Thyroid gland (tissue), 4 donors: ENCODE measurements around the gene ICE2. TPM values are rescaled to one million over a fixed set of nuclear protein-coding genes. Genes with fewer than 3 reads are reported as not detected.

Source experiments
- DNase-seq, 2 donors: peaks; one replicate each; pipeline ENCODE4 v3.0.0-alpha.2; 2019
- H3K27ac ChIP-seq, 3 donors: fragments of 200-600 bp; sonication (generic); 1 replicate in 2 of 3; 2 replicates in 1 of 3; pipeline ENCODE4 v1.5.1; 2016 to 2019; ENCODE audit warnings: mild to moderate bottlenecking in 1 of 3, moderate library complexity in 1 of 3
- H3K27me3 ChIP-seq: fragments of 200-600 bp; sonication (generic); one replicate; pipeline ENCODE4 v1.5.1; 2019
- H3K36me3 ChIP-seq, 2 donors: fragments of 200-600 bp; sonication (generic); one replicate each; pipeline ENCODE4 v1.5.1; 2016 to 2019
- H3K4me1 ChIP-seq, 2 donors: fragments of 200-600 bp; sonication (generic); one replicate each; pipeline ENCODE4 v1.5.1; 2017 to 2019
- H3K4me3 ChIP-seq, 3 donors: fragments of 200-600 bp; sonication (generic); replicated peaks in 1 of 3; 1 replicate in 2 of 3; 2 replicates in 1 of 3; pipeline ENCODE4 v1.5.1; 2016; ENCODE audit warnings: mild to moderate bottlenecking in 1 of 3
- H3K9me3 ChIP-seq: fragments of 200-600 bp; sonication (generic); one replicate; pipeline ENCODE4 v1.5.1; 2017
- CTCF ChIP-seq, 6 experiments: fragments of 200-600 bp in 3 of 6; fragments of 450-650 bp in 3 of 6; sonication (generic) in 3 of 6; IDR thresholded peaks; one replicate each; pipeline ENCODE4 v1.5.1; 2016 to 2019; ENCODE audit warnings: antibody characterized with exemption in 6 of 6, mild to moderate bottlenecking in 2 of 6, inconsistent platforms in 1 of 6, moderate library complexity in 1 of 6
- POLR2A ChIP-seq, 2 donors: fragments of 450-650 bp; IDR thresholded peaks; one replicate each; pipeline ENCODE4 v1.6.1; 2017; ENCODE audit warnings: antibody characterized with exemption in 2 of 2, mild to moderate bottlenecking in 2 of 2, moderate library complexity in 1 of 2
- WGBS, 2 donors: methylation state at CpG; one replicate each; pipeline ENCODE4 v1.1.5; 2017; 5-methylcytosine and 5-hydroxymethylcytosine counted together
- intact Hi-C: fragments of 100-400 bp; cut with DNase I; formaldehyde crosslinking; loops from one replicate; pipeline ENCODE4 v1.15.1; 2023
- total RNA-seq, 4 donors: library from RNA; depleted of rRNA; stranded (reverse); fragments of >200 nt; gene quantifications; one replicate each; pipeline ENCODE4 v1.2.3, GENCODE V29; 2016

Gene ICE2
- 10 to 100 TPM; 52.6 to 84.5 (median 59.5) TPM for total RNA-seq

DNA sequence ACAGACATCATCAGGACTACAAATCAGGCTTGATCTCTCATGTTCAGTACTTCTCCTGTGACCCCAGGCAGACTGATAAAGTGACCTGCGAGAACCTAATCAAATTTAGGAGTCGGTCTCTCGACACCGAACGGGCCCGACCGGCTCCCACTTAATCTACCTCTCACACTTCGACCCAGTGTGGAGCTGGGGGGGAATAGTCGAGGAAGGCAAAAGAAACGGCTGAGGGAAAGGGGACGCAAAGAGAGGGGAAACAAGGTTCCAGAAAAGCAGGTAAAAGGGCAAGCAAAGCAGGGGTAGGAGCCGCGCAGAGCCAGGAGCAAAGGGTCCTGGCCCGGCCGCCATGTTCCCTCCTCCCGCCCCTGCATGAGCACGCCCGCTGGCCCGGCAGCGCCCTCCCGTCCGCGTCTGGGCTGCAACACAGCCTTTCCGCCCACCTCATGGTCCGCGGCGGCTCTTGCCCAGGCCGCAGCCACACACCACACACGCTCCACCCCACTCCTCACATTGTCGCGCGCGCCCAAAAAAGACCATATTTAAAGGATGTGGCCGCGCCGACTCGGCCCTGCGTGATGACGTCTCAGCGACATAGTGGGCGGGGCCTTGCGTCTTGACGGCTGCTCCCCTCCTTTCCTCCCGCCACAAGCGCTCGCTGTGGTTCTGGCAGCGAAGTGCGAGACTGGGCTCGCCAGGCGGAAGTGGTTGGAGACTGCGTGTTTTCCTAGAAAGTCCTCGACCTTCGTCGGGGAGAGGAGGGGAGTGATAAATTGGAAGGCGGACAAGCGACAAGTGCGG, at the start of gene ICE2:
Gene ICE2 (minus strand): TSS at position 577 of the 795 bp plus-strand sequence. CDS start 1,165 bp downstream, outside the sequence.
- peak; percentile 97 to 98 for DNase-seq
- Histone ChIP-seq H3K27ac (peak within 1 kb of the TSS; percentile 83 to 98 (median 91)), H3K9me3 (no peaks in the 10 kb centered on the region), H3K4me1 (peaks cover 39 to 41% of the 10 kb centered on the region in 2 donors), H3K36me3 (no peaks in the 10 kb centered on the region), H3K27me3 (no peaks in the 10 kb centered on the region), H3K4me3 (peak within 1 kb of the TSS; percentile 52 to 55 (median 53))
- WGBS, 2 donors, result 0 to 1% methylated on average over 38 to 42 of the region's 57 CpGs
- TF ChIP-seq CTCF (IDR thresholded peaks at IDR 0.05) (peak in 1 of 6 experiments; percentile 32), POLR2A (IDR thresholded peaks at IDR 0.05) (peak; percentile 12 to 98)
- intact Hi-C loops, result no loop called here

- H3K9me3 ChIP-seq, result no peaks in the 10 kb centered on the region
- H3K4me1 ChIP-seq, result peaks cover 0 to 8% of the 10 kb centered on the region in 2 donors
- no peaks in the 10 kb centered on the region for H3K27me3 ChIP-seq
- TF ChIP-seq CTCF (IDR thresholded peaks at IDR 0.05), result no peak
- TF ChIP-seq POLR2A (IDR thresholded peaks at IDR 0.05), result no peak
- WGBS, 2 donors, result 100% methylated on average over 1 of the region's 1 CpG
- H3K36me3 ChIP-seq, result no peaks in the 10 kb centered on the region
- intact Hi-C loops, result no loop called here
- DNase-seq, result no peak
- H3K27ac ChIP-seq, result no peak overlapping the region
- no peak overlapping the region for H3K4me3 ChIP-seq
Observed at GRCh38 chr15:60528530-60528929, 49.6 kb upstream of the ICE2 start.

DNA sequence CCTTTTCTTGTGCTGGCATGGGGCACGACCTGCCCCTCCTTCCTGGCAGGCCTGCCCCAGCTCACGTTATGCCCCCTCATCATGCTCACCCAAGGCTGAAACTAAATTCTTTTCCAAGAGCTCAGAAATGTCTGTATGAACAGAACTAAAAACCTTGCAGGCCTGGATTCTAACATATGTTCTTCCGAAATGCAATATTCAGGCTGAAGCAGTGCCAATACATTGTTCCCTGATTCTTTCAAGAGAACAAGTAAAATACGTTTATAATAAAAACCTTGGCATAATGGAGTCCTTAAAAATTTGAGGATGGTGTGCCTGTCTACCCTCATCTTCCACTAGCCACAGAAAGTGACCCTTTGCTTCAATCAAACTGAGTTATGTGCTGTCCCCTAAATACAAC, 48.5 kb upstream of the ICE2 start:
- intact Hi-C loops, result no loop called here
- no peak for TF ChIP-seq CTCF (IDR thresholded peaks at IDR 0.05)
- no peak for TF ChIP-seq POLR2A (IDR thresholded peaks at IDR 0.05)
- no peak overlapping the region for H3K4me3 ChIP-seq

GRCh38 chr15:60526127-60526616, 47.2 kb upstream of the ICE2 start:
- Histone ChIP-seq H3K27ac (no peak overlapping the region), H3K4me1 (peaks cover 0 to 8% of the 10 kb centered on the region in 2 donors), H3K36me3 (no peaks in the 10 kb centered on the region), H3K4me3 (no peak overlapping the region), H3K27me3 (no peaks in the 10 kb centered on the region), H3K9me3 (no peaks in the 10 kb centered on the region)
- no peak for DNase-seq
- no peak for TF ChIP-seq CTCF (IDR thresholded peaks at IDR 0.05)
- no peak for TF ChIP-seq POLR2A (IDR thresholded peaks at IDR 0.05)
- intact Hi-C loops, result no loop called here
- 86% methylated on average over 10 of the region's 10 CpGs for WGBS, 2 donors

More for the DNA sequence above, 48.5 kb upstream of the ICE2 start:
- H3K36me3 ChIP-seq, result no peaks in the 10 kb centered on the region
- no peaks in the 10 kb centered on the region for H3K27me3 ChIP-seq
- no peaks in the 10 kb centered on the region for H3K9me3 ChIP-seq
- H3K27ac ChIP-seq, result no peak overlapping the region
- 82 to 88% methylated on average over 4 of the region's 4 CpGs for WGBS, 2 donors
- peaks cover 0 to 8% of the 10 kb centered on the region in 2 donors for H3K4me1 ChIP-seq
- DNase-seq, result no peak
